Activated T-helper 1 cell treated with anti-CD3 and anti-CD28 coated beads, Interleukin-12 subunit alpha, Interleukin-12 subunit beta, Interleukin-2, Interleukin-4 antibody, amounts not matched to agents 30 ng/mL and 10 ng/mL and 1 ng/mL, durations not matched to agents 14 hours and 24 hours and 36 hours (primary cell): ENCODE results near the gene FAM193A. TPM values are rescaled to one million over a fixed set of nuclear protein-coding genes. Genes with fewer than 3 reads are reported as not detected.

Experiments used
- DNase-seq: peaks from one replicate; pipeline ENCODE4 v3.0.0; 2021; ENCODE audit warnings: low spot score
- H3K27ac Mint-ChIP-seq: one replicate; pipeline ENCODE4 v1.8.0; 2021; ENCODE audit warnings: mild to moderate bottlenecking, mixed read lengths
- H3K27me3 Mint-ChIP-seq: one replicate; pipeline ENCODE4 v1.8.0; 2022; ENCODE audit warnings: mild to moderate bottlenecking, moderate library complexity, mixed read lengths; ENCODE audit not compliant: insufficient read depth
- H3K36me3 Mint-ChIP-seq: one replicate; pipeline ENCODE4 v1.8.0; 2021; ENCODE audit warnings: low read depth, mixed read lengths
- H3K4me1 Mint-ChIP-seq: one replicate; pipeline ENCODE4 v1.8.0; 2021; ENCODE audit warnings: low read depth, mixed read lengths
- H3K4me3 Mint-ChIP-seq: one replicate; pipeline ENCODE4 v1.8.0; 2021; ENCODE audit warnings: mild to moderate bottlenecking, moderate library complexity, mixed read lengths
- H3K9me3 Mint-ChIP-seq: one replicate; pipeline ENCODE4 v1.8.0; 2021; ENCODE audit warnings: mixed read lengths
- intact Hi-C: fragments of 100-400 bp; cut with micrococcal nuclease; formaldehyde crosslinking; loops from one replicate; pipeline ENCODE4 v1.15.1; 2024
- total RNA-seq: library from RNA; stranded (reverse); gene quantifications from 2 replicates; pipeline ENCODE4 v1.2.3, GENCODE V29; 2022

Gene FAM193A
- 30.4 and 32.2 TPM in 2 replicates for total RNA-seq

DNA sequence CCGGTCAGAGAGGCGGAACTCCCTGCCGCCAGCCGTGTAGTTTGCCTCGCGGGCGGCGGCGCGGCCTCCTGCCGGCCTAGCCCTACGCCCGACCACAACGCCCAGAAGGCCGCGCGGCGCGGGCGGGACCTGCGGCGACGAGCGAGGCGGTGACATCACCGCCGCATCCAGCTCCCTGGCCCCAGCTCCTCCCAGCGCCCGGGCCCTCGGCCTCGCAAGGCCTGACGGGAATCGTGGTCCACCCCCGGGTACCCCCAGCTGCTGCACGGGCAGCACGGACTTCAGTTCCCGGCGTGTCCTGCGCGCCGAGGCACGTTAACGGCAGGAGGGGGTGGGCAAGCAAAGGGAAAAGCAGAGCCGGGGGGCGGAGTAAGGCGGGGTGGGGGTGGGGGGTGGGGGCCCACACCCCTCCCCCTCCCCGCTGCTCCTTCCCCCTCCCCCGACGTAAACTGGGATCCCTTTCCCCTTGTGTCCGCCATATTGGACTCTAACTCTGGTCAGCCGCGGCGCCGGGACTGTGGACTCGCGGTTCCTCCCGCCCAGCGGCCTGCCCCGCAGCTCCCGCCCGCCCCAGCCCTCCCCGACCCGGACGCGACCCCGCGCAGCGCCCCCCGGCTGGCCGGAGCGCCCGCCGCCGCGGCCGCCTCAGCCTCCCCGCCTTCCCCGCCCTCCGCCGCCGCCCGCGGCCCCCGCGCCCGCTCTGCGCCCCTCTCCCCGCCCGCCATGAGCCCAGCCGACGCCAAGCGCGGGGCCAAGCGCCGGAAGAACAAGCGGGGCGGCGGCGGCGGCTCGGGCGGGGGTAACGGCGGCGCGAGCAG, at the start of gene FAM193A:
TSS of gene FAM193A (plus strand) at position 455 of the 818 bp plus-strand sequence. CDS start at position 724, 269 bp downstream.
- peak; percentile 99 for DNase-seq
- intact Hi-C loops: loop anchor here (1.0 to 5.0 kb wide), 16 partner anchors 67 to 1189 kb away; partner anchors contain the start of genes ADD1, CFAP99, GRK4 and HAUS3
- peak within 1 kb of the TSS; percentile 97 for H3K27ac Mint-ChIP-seq
- peak within 1 kb of the TSS; percentile 92 for H3K4me3 Mint-ChIP-seq
- H3K27me3 Mint-ChIP-seq: peaks cover 4% of the 10 kb centered on the region
- H3K4me1 Mint-ChIP-seq: peaks cover 11% of the 10 kb centered on the region
- no peaks in the 10 kb centered on the region for H3K9me3 Mint-ChIP-seq
- peaks cover 6% of the 10 kb centered on the region for H3K36me3 Mint-ChIP-seq

- Mint-ChIP-seq H3K27me3 (no peaks in the 10 kb centered on the region), H3K27ac (no peak overlapping the region), H3K9me3 (no peaks in the 10 kb centered on the region), H3K4me1 (peaks cover 65% of the 10 kb centered on the region), H3K36me3 (peaks cover 24% of the 10 kb centered on the region), H3K4me3 (no peak overlapping the region)
- no peak for DNase-seq
- intact Hi-C loops: no loop called here
Measured at GRCh38 chr4:2486981-2487380, 49.5 kb upstream of the FAM193A start.

GRCh38 chr4:2487632-2488031, 48.8 kb upstream of the FAM193A start:
- no peak overlapping the region for H3K27ac Mint-ChIP-seq
- H3K27me3 Mint-ChIP-seq: no peaks in the 10 kb centered on the region
- intact Hi-C loops: no loop called here
- H3K36me3 Mint-ChIP-seq: peaks cover 24% of the 10 kb centered on the region
- H3K4me3 Mint-ChIP-seq: no peak overlapping the region
- no peak for DNase-seq
- H3K4me1 Mint-ChIP-seq: peaks cover 61% of the 10 kb centered on the region
- H3K9me3 Mint-ChIP-seq: no peaks in the 10 kb centered on the region

DNA sequence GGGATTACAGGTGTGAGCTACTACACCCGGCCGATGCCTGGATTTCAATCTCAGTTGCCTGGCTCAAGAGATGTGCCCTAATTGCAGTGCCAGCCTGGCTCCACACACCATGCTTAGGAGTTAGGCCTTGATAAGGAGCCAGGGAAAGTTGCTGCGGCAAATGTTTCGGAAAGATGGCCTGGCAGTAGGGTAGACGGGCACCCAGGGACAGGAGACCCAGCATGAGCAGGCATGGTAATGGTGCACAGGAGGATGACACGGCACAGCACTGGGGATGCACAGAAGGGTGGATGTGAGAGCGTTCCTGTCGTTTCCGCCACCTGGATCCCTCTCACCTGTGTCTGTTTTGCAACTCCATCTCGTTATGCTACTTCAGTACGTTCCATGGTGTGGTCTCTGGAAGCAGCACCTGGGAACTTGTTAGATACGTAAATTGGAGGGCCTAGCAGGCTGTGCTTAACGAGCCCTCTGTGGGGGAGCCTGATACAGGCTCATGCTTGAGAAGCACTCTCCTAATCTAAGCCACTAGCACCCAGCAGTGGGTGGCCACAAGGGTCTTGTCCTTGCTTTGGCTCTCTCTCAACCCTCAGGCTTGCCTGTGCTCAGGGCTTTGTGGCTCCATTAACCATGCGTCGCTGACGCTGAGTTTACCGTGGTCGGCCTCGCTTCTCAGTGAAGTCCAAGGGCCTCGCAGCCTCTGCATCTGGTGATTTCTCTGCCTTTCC, 47.2 kb upstream of the FAM193A start:
- Mint-ChIP-seq H3K36me3 (peaks cover 30% of the 10 kb centered on the region), H3K4me1 (peaks cover 57% of the 10 kb centered on the region), H3K27me3 (no peaks in the 10 kb centered on the region), H3K4me3 (no peak overlapping the region), H3K9me3 (no peaks in the 10 kb centered on the region), H3K27ac (no peak overlapping the region)
- no peak for DNase-seq
- intact Hi-C loops: no loop called here

DNA sequence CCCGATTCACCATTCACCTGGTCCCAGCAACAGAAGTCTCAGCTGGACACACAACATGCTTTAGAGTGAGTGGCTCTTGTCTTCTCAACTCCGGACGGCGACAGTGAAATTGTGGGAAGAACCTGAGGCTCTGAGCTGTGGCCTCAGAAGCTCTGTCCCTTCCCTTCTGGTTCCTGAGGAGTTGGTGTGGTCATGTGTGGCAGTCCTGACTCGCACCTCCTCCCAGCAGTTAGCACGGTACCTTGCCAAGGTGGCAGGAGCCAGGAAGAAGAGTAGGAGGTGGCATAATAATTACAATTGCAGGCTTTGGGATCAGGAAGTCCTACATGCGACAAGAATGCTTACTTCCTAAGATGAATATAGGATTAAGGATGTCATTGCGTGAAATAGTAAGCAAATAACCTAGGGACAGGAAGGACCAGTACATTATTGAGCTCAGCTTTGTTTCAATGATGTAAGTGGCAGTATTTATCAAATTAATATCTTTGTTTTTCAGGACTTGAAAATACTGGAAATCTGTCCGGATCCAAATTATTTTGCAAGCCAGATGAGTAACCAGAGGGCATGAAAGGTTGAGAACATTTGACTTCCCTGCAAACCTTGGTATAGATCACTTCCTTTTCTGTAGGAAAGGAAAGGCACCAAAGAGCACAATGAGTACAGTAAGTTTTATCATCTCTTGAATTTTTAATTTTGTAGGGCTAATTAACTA, 46.5 kb upstream of the FAM193A start:
- intact Hi-C loops: no loop called here
- peaks cover 27% of the 10 kb centered on the region for H3K36me3 Mint-ChIP-seq
- no peaks in the 10 kb centered on the region for H3K27me3 Mint-ChIP-seq
- no peak overlapping the region for H3K4me3 Mint-ChIP-seq
- no peak for DNase-seq
- H3K9me3 Mint-ChIP-seq: no peaks in the 10 kb centered on the region
- H3K4me1 Mint-ChIP-seq: peaks cover 50% of the 10 kb centered on the region
- H3K27ac Mint-ChIP-seq: peak overlapping the region; percentile 29

DNA sequence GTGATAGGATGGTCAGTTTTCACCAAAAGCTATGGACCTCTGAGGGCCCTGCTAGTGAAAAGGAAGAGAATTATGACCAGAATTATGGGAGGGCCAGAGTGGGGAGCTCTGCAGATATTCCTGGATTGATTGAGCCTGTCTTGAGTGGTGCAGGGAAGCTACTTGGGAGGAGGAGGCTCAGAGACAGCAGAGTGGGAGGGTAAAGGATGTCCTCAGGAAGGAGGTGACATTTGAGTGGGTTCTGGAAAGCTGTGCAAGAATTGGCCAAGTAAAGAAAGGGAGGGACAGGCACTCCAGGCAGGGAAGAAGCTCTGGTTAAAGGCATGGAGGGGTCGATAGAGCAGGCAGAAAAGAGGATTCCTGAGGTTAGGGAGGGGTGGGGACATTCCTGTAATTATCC, 43.5 kb upstream of the FAM193A start:
- Mint-ChIP-seq H3K36me3 (peaks cover 39% of the 10 kb centered on the region), H3K4me1 (peaks cover 28% of the 10 kb centered on the region), H3K4me3 (no peak overlapping the region), H3K27ac (no peak overlapping the region), H3K9me3 (no peaks in the 10 kb centered on the region), H3K27me3 (no peaks in the 10 kb centered on the region)
- intact Hi-C loops: no loop called here
- no peak for DNase-seq

GRCh38 chr4:2494992-2495391, 41.5 kb upstream of the FAM193A start:
- Mint-ChIP-seq H3K4me1 (peaks cover 22% of the 10 kb centered on the region), H3K36me3 (peaks cover 38% of the 10 kb centered on the region), H3K9me3 (no peaks in the 10 kb centered on the region), H3K27me3 (no peaks in the 10 kb centered on the region), H3K4me3 (no peak overlapping the region), H3K27ac (no peak overlapping the region)
- DNase-seq: no peak
- intact Hi-C loops: no loop called here

DNA sequence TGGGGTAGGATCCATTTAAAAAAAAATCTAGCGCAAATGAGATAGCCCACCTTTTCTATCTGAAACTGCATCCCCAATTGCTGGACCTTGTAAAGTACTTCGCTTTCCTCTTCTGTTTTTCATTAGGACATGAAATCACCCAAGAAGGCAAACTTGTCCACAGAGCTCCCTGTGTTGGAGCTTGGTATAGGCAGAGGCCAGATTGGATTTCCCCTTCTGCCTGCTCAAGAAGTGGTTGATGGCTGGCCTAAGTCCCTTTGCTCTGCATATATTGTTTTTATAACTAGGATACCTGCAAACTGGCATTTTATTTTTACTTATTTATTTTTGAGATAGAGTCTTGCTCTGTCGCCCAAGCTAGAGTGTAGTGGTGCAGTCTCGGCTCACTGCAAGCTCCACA, 39.1 kb upstream of the FAM193A start:
- DNase-seq: no peak
- H3K27me3 Mint-ChIP-seq: no peaks in the 10 kb centered on the region
- peaks cover 27% of the 10 kb centered on the region for H3K4me1 Mint-ChIP-seq
- no peaks in the 10 kb centered on the region for H3K9me3 Mint-ChIP-seq
- intact Hi-C loops: no loop called here
- H3K27ac Mint-ChIP-seq: no peak overlapping the region
- H3K36me3 Mint-ChIP-seq: peaks cover 37% of the 10 kb centered on the region
- H3K4me3 Mint-ChIP-seq: no peak overlapping the region

- Mint-ChIP-seq H3K36me3 (peaks cover 33% of the 10 kb centered on the region), H3K4me3 (no peak overlapping the region), H3K27ac (no peak overlapping the region), H3K27me3 (no peaks in the 10 kb centered on the region), H3K9me3 (no peaks in the 10 kb centered on the region), H3K4me1 (peaks cover 22% of the 10 kb centered on the region)
- no peak for DNase-seq
- intact Hi-C loops: no loop called here
Measured at GRCh38 chr4:2497931-2498330, 38.5 kb upstream of the FAM193A start.

GRCh38 chr4:2500547-2500946, 35.9 kb upstream of the FAM193A start:
- Mint-ChIP-seq H3K27me3 (no peaks in the 10 kb centered on the region), H3K4me3 (no peak overlapping the region), H3K36me3 (peaks cover 24% of the 10 kb centered on the region), H3K27ac (peak overlapping the region; percentile 18), H3K9me3 (no peaks in the 10 kb centered on the region), H3K4me1 (peaks cover 18% of the 10 kb centered on the region)
- intact Hi-C loops: no loop called here
- no peak for DNase-seq

DNA sequence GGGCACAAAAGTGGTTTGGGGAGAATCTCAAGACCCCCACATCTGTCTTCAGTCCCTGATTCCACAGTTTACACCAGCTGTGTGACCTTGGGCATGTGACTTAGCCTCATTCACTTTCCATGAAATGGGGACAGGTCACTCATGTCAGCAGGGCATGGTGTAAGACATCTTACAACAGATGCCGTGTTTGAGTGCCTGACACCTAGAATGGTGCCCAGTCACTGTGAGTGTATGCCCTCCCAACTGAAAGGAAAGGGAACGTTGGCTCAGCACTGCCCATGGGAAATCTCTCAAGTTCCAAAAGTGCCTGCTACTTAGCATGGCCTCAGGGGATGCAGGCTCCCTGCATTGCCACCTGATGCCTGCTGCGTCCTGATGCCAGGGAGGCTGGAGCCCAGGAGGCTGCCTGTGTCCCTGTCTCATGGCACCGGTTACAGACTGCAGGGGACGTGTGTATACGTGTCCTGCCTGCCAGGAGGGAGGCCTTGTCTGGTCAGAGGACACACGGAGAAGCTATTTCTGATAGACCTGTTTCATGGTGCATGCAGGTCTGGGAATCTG, 35.3 kb upstream of the FAM193A start:
- Mint-ChIP-seq H3K27me3 (no peaks in the 10 kb centered on the region), H3K27ac (no peak overlapping the region), H3K4me1 (peaks cover 18% of the 10 kb centered on the region), H3K9me3 (no peaks in the 10 kb centered on the region), H3K36me3 (peaks cover 23% of the 10 kb centered on the region), H3K4me3 (no peak overlapping the region)
- no peak for DNase-seq
- intact Hi-C loops: no loop called here

DNA sequence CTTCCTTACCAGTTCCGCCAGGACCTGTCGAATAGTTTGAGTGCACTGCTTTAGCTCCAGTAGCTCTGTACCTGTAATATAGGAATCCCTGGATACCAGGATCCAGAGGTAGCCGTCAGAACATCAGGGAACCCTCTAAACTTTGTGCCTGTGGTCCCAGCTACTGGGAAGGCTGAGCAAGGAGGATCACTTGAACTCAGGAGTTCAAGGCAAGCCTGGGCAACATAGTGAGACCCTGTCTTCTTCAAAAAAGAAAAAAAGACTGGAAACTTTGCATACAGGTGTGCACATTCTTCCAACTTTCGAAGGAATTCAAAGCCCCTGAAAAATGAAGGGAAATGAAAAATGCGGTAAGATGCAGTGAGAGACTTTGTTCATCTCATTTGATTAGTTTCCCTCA, 32.6 kb upstream of the FAM193A start:
- no peak overlapping the region for H3K4me3 Mint-ChIP-seq
- intact Hi-C loops: no loop called here
- H3K27ac Mint-ChIP-seq: no peak overlapping the region
- no peaks in the 10 kb centered on the region for H3K9me3 Mint-ChIP-seq
- no peak for DNase-seq
- H3K27me3 Mint-ChIP-seq: no peaks in the 10 kb centered on the region
- peaks cover 28% of the 10 kb centered on the region for H3K36me3 Mint-ChIP-seq
- H3K4me1 Mint-ChIP-seq: peaks cover 22% of the 10 kb centered on the region
